ENCODE results near the gene TMC5.
"Not testable (repeated sequence)": the region's sequence is repeated elsewhere in the genome, so short reads cannot be mapped to it uniquely, and the experiment has no call there.

The TMC5 gene

GRCh38 chr16:19410435-19411171 is 7.1 kb upstream of the TMC5 start:
- 0 out of 2 replicates have a peak, but pooled peaks have one; percentile 6 for TF ChIP-seq CTCF (conservative IDR thresholded peaks at IDR 0.05; ENCODE audit: low read length)
- no peak overlapping the region for H3K4me3 ChIP-seq (ENCODE audit: low read length)
- DNase-seq (ENCODE audit: low read depth): no peak

- H3K4me3 ChIP-seq (ENCODE audit: low read length): no peak overlapping the region
- DNase-seq (ENCODE audit: low read depth): no peak
- TF ChIP-seq CTCF (conservative IDR thresholded peaks at IDR 0.05; ENCODE audit: low read length): no peak
Observed at GRCh38 chr16:19411298-19411697, 6.4 kb upstream of the TMC5 start.

- H3K4me3 ChIP-seq (ENCODE audit: low read length); DNase-seq (ENCODE audit: low read depth): not testable (repeated sequence)
Observed at GRCh38 chr16:19412055-19412454, 5.6 kb upstream of the TMC5 start.

GRCh38 chr16:19415461-19415860 is 2.2 kb upstream of the TMC5 start:
- DNase-seq (ENCODE audit: low read depth): no peak
- TF ChIP-seq CTCF (conservative IDR thresholded peaks at IDR 0.05; ENCODE audit: low read length): no peak
- H3K4me3 ChIP-seq (ENCODE audit: low read length): no peak overlapping the region

GRCh38 chr16:19415918-19416317 is 1.8 kb upstream of the TMC5 start:
- DNase-seq (ENCODE audit: low read depth): no peak
- no peak overlapping the region for H3K4me3 ChIP-seq (ENCODE audit: low read length)
- TF ChIP-seq CTCF (conservative IDR thresholded peaks at IDR 0.05; ENCODE audit: low read length): no peak

- H3K4me3 ChIP-seq (ENCODE audit: low read length): no peak overlapping the region
- DNase-seq (ENCODE audit: low read depth): no peak
- no peak for TF ChIP-seq CTCF (conservative IDR thresholded peaks at IDR 0.05; ENCODE audit: low read length)
Observed at GRCh38 chr16:19418200-19418599, 517 bp downstream of the TMC5 start.

- no peak for DNase-seq (ENCODE audit: low read depth)
- H3K4me3 ChIP-seq (ENCODE audit: low read length): no peak overlapping the region
- TF ChIP-seq CTCF (conservative IDR thresholded peaks at IDR 0.05; ENCODE audit: low read length): no peak
Observed at GRCh38 chr16:19419698-19420075, 2.0 kb downstream of the TMC5 start.

All from AG10803 (cell line).